GM23338 (cell line): ENCODE data around the gene S100A3. TPM values are rescaled to one million over a fixed set of nuclear protein-coding genes. Genes with fewer than 3 reads are reported as not detected.

Experiments
- ATAC-seq: fragments of 200-7000 bp; cut with Tn5 transposase; 3 replicates; pipeline ENCODE4 v1.9.1; 2020
- DNase-seq: peaks from one replicate; pipeline ENCODE4 v3.0.0-alpha.2; 2015; ENCODE audit warnings: low spot score
- H2AFZ ChIP-seq: fragments of 200-600 bp; sonication (generic); 2 replicates; pipeline ENCODE4 v1.8.0; 2016; ENCODE audit warnings: antibody characterized with exemption, mild to moderate bottlenecking, moderate library complexity
- H3F3A ChIP-seq: fragments of 200-600 bp; sonication (generic); replicated peaks from 2 replicates; pipeline ENCODE4 v1.8.0; 2017; ENCODE audit warnings: antibody characterized with exemption, mixed run types, low read depth
- H3K27ac ChIP-seq: fragments of 200-600 bp; sonication (generic); 2 replicates; pipeline ENCODE4 v1.6.1; 2016; ENCODE audit warnings: low read depth
- H3K27me3 ChIP-seq: fragments of 200-600 bp; sonication (generic); 2 replicates; pipeline ENCODE4 v1.8.0; 2016; ENCODE audit warnings: mild to moderate bottlenecking, mixed run types, moderate library complexity; ENCODE audit not compliant: insufficient read depth
- H3K36me3 ChIP-seq: fragments of 200-600 bp; sonication (generic); 2 replicates; pipeline ENCODE4 v1.8.0; 2016; ENCODE audit warnings: mild to moderate bottlenecking; ENCODE audit not compliant: insufficient read depth
- H3K4me1 ChIP-seq: fragments of 200-600 bp; sonication (generic); 2 replicates; pipeline ENCODE4 v1.8.0; 2016; ENCODE audit warnings: mild to moderate bottlenecking, moderate library complexity; ENCODE audit not compliant: insufficient read depth
- H3K4me2 ChIP-seq: fragments of 200-600 bp; sonication (generic); 2 replicates; pipeline ENCODE4 v1.7.1; 2017; ENCODE audit warnings: mixed run types
- H3K4me3 ChIP-seq: fragments of 200-600 bp; sonication (generic); 2 replicates; pipeline ENCODE4 v1.6.1; 2016; ENCODE audit warnings: mixed run types
- H3K79me2 ChIP-seq: fragments of 200-600 bp; sonication (generic); replicated peaks from 2 replicates; pipeline ENCODE4 v1.8.0; 2017; ENCODE audit warnings: mild to moderate bottlenecking; ENCODE audit not compliant: insufficient read depth
- H3K9me2 ChIP-seq: fragments of 200-600 bp; sonication (generic); 2 replicates; pipeline ENCODE4 v1.8.0; 2017; ENCODE audit not compliant: insufficient read depth
- H4K20me1 ChIP-seq: fragments of 200-600 bp; sonication (generic); replicated peaks from 2 replicates; pipeline ENCODE4 v1.8.0; 2017; ENCODE audit warnings: mild to moderate bottlenecking; ENCODE audit not compliant: insufficient read depth
- H3K27ac Mint-ChIP-seq: 2 replicates; pipeline ENCODE4 v1.8.0; 2020; ENCODE audit warnings: inconsistent platforms, mild to moderate bottlenecking, moderate library complexity, mixed read lengths
- H3K27me3 Mint-ChIP-seq: 3 replicates; pipeline ENCODE4 v1.8.0; 2022; ENCODE audit warnings: low read depth, mild to moderate bottlenecking, moderate library complexity, mixed read lengths, inconsistent platforms; ENCODE audit not compliant: insufficient read depth, poor library complexity
- H3K36me3 Mint-ChIP-seq: 3 replicates; pipeline ENCODE4 v1.8.0; 2021; ENCODE audit warnings: low read depth, mild to moderate bottlenecking, inconsistent platforms, moderate library complexity, mixed read lengths
- H3K4me1 Mint-ChIP-seq: 3 replicates; pipeline ENCODE4 v1.8.0; 2020; ENCODE audit warnings: mild to moderate bottlenecking, inconsistent platforms, mixed read lengths
- H3K4me3 Mint-ChIP-seq: 3 replicates; pipeline ENCODE4 v1.8.0; 2021; ENCODE audit warnings: moderate library complexity, mild to moderate bottlenecking, inconsistent platforms, mixed read lengths
- H3K9me3 Mint-ChIP-seq: 3 replicates; pipeline ENCODE4 v1.8.0; 2020; ENCODE audit warnings: moderate library complexity, mild to moderate bottlenecking, inconsistent platforms, mixed read lengths
- CREB1 ChIP-seq: fragments of 250-450 bp; sonication (Bioruptor Pico); IDR thresholded peaks from 2 replicates; pipeline ENCODE4 v1.5.0; 2020; ENCODE audit warnings: low read depth, mild to moderate bottlenecking, moderate library complexity
- EZH2 ChIP-seq: fragments of 200-600 bp; sonication (generic); IDR thresholded peaks from one replicate; pipeline ENCODE4 v1.8.0; 2017; ENCODE audit warnings: antibody characterized with exemption, mild to moderate bottlenecking, low read depth; ENCODE audit not compliant: unreplicated experiment
- EZH2phosphoT487 ChIP-seq: fragments of 200-600 bp; sonication (generic); IDR thresholded peaks from one replicate; pipeline ENCODE4 v1.8.1; 2018; ENCODE audit warnings: antibody characterized with exemption; ENCODE audit not compliant: unreplicated experiment
- JUNB ChIP-seq: IDR thresholded peaks from one replicate; pipeline ENCODE4 v1.6.1; 2016; ENCODE audit warnings: antibody characterized with exemption; ENCODE audit not compliant: unreplicated experiment
- NANOG ChIP-seq: IDR thresholded peaks from 2 replicates; pipeline ENCODE4 v1.6.1; 2016; ENCODE audit warnings: antibody characterized with exemption, borderline replicate concordance
- POLR2AphosphoS5 ChIP-seq: IDR thresholded peaks from 2 replicates; pipeline ENCODE4 v1.6.1; 2016; ENCODE audit warnings: antibody characterized with exemption, low read depth
- STAT1 ChIP-seq: IDR thresholded peaks from one replicate; pipeline ENCODE4 v1.6.1; 2016; ENCODE audit warnings: antibody characterized with exemption; ENCODE audit not compliant: unreplicated experiment
- ZNF114 ChIP-seq: fragments of 250-450 bp; sonication (Bioruptor Pico); IDR thresholded peaks from 2 replicates; pipeline ENCODE4 v1.5.0; 2020; ENCODE audit warnings: mild to moderate bottlenecking, moderate library complexity
- ZNF331 ChIP-seq: fragments of 250-450 bp; sonication (Bioruptor Pico); IDR thresholded peaks from 2 replicates; pipeline ENCODE4 v1.5.0; 2020; ENCODE audit warnings: low read depth, mild to moderate bottlenecking, moderate library complexity
- polyA plus RNA-seq: library from polyadenylated mRNA; unstranded; fragments of >200 nt; fragmentation: Nextera tagmentation; extraction: Ambion mirVana; gene quantifications from 2 replicates; pipeline ENCODE4 v1.2.1, GENCODE V29; 2016
- total RNA-seq: library from RNA; depleted of rRNA; stranded (reverse); fragments of >200 nt; shearing (Covaris generic); gene quantifications from 2 replicates; pipeline ENCODE4 v1.2.3, GENCODE V29; 2014
- TF ChIP-seq, protein P1 (sequence below): IDR thresholded peaks from 2 replicates; pipeline ENCODE4 v1.6.1; 2016; ENCODE audit warnings: antibody characterized with exemption
- TF ChIP-seq, protein P2 (sequence below), 2 experiments: fragments of 200-600 bp in 1 of 2; sonication (generic) in 1 of 2; conservative IDR thresholded peaks; 2 replicates each; pipeline versions ENCODE4 v1.5.1 to v1.6.1; 2016 to 2017; ENCODE audit warnings: antibody characterized with exemption in 2 of 2, low read depth in 2 of 2, mild to moderate bottlenecking in 2 of 2, moderate library complexity in 1 of 2
- TF ChIP-seq, protein P3 (sequence below): fragments of 250-450 bp; sonication (Bioruptor Pico); IDR thresholded peaks from 2 replicates; pipeline ENCODE4 v1.5.0; 2020; ENCODE audit warnings: mild to moderate bottlenecking, moderate library complexity
- TF ChIP-seq, protein P4 (sequence below): IDR thresholded peaks from one replicate; pipeline ENCODE4 v1.6.1; 2018; ENCODE audit warnings: antibody characterized with exemption; ENCODE audit not compliant: unreplicated experiment

S100A3 gene
- total and polyA plus RNA-seq, 2 experiments from 2014 or later: not detected

DNA sequence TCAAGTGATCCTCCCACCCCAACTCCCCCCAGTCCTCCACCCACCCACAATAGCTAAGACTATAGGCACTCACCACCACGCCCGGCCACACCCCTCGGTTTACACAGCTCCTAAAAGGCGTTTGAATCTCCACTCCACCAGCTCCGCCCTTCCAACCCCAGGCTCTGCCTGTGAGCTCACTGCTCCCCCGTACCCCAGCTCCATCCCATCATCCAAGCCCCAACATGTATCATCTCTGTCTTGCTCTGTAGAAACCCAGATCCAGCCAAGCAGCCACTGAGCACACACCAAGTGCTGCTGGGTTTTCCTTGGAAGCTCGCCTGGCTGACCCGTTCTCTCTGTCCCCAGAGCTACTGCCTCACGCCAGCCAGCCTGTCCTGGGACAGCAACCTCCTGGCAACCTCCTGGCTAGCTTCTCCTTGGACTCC is 28.6 kb upstream of the S100A3 start:
- Histone ChIP-seq H3K4me2 (no peak overlapping the region), H2AFZ (no peak overlapping the region; the same call in 1 of the 2 replicates), H3K9me2 (no peaks in the 10 kb centered on the region), H3K4me1 (peaks cover 6% of the 10 kb centered on the region; the same call in 1 of the 2 replicates), H3K4me3 (no peak overlapping the region), H3K36me3 (no peaks in the 10 kb centered on the region), H4K20me1 (no peaks in the 10 kb centered on the region), H3F3A (no peaks in the 10 kb centered on the region), H3K27me3 (no peaks in the 10 kb centered on the region), H3K27ac (no peak overlapping the region), H3K79me2 (no peaks in the 10 kb centered on the region)
- peaks cover 4% of the 10 kb centered on the region for H3K27me3 Mint-ChIP-seq
- no peak overlapping the region for H3K4me3 Mint-ChIP-seq
- peak; percentile 11 for DNase-seq
- H3K4me1 Mint-ChIP-seq: peaks cover 13% of the 10 kb centered on the region
- TF ChIP-seq EZH2phosphoT487: no peak
- TF ChIP-seq, protein P1, sequence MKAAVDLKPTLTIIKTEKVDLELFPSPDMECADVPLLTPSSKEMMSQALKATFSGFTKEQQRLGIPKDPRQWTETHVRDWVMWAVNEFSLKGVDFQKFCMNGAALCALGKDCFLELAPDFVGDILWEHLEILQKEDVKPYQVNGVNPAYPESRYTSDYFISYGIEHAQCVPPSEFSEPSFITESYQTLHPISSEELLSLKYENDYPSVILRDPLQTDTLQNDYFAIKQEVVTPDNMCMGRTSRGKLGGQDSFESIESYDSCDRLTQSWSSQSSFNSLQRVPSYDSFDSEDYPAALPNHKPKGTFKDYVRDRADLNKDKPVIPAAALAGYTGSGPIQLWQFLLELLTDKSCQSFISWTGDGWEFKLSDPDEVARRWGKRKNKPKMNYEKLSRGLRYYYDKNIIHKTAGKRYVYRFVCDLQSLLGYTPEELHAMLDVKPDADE: no peak
- TF ChIP-seq, protein P2, sequence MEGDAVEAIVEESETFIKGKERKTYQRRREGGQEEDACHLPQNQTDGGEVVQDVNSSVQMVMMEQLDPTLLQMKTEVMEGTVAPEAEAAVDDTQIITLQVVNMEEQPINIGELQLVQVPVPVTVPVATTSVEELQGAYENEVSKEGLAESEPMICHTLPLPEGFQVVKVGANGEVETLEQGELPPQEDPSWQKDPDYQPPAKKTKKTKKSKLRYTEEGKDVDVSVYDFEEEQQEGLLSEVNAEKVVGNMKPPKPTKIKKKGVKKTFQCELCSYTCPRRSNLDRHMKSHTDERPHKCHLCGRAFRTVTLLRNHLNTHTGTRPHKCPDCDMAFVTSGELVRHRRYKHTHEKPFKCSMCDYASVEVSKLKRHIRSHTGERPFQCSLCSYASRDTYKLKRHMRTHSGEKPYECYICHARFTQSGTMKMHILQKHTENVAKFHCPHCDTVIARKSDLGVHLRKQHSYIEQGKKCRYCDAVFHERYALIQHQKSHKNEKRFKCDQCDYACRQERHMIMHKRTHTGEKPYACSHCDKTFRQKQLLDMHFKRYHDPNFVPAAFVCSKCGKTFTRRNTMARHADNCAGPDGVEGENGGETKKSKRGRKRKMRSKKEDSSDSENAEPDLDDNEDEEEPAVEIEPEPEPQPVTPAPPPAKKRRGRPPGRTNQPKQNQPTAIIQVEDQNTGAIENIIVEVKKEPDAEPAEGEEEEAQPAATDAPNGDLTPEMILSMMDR (conservative IDR thresholded peaks at IDR 0.05; ENCODE audit: low read depth in 2 of 2): no peak
- no peak for TF ChIP-seq JUNB
- no peak for TF ChIP-seq ZNF114 (CRISPR knock-in tag)
- TF ChIP-seq STAT1: no peak
- no peak for TF ChIP-seq ZNF331 (CRISPR knock-in tag)
- TF ChIP-seq, protein P3, sequence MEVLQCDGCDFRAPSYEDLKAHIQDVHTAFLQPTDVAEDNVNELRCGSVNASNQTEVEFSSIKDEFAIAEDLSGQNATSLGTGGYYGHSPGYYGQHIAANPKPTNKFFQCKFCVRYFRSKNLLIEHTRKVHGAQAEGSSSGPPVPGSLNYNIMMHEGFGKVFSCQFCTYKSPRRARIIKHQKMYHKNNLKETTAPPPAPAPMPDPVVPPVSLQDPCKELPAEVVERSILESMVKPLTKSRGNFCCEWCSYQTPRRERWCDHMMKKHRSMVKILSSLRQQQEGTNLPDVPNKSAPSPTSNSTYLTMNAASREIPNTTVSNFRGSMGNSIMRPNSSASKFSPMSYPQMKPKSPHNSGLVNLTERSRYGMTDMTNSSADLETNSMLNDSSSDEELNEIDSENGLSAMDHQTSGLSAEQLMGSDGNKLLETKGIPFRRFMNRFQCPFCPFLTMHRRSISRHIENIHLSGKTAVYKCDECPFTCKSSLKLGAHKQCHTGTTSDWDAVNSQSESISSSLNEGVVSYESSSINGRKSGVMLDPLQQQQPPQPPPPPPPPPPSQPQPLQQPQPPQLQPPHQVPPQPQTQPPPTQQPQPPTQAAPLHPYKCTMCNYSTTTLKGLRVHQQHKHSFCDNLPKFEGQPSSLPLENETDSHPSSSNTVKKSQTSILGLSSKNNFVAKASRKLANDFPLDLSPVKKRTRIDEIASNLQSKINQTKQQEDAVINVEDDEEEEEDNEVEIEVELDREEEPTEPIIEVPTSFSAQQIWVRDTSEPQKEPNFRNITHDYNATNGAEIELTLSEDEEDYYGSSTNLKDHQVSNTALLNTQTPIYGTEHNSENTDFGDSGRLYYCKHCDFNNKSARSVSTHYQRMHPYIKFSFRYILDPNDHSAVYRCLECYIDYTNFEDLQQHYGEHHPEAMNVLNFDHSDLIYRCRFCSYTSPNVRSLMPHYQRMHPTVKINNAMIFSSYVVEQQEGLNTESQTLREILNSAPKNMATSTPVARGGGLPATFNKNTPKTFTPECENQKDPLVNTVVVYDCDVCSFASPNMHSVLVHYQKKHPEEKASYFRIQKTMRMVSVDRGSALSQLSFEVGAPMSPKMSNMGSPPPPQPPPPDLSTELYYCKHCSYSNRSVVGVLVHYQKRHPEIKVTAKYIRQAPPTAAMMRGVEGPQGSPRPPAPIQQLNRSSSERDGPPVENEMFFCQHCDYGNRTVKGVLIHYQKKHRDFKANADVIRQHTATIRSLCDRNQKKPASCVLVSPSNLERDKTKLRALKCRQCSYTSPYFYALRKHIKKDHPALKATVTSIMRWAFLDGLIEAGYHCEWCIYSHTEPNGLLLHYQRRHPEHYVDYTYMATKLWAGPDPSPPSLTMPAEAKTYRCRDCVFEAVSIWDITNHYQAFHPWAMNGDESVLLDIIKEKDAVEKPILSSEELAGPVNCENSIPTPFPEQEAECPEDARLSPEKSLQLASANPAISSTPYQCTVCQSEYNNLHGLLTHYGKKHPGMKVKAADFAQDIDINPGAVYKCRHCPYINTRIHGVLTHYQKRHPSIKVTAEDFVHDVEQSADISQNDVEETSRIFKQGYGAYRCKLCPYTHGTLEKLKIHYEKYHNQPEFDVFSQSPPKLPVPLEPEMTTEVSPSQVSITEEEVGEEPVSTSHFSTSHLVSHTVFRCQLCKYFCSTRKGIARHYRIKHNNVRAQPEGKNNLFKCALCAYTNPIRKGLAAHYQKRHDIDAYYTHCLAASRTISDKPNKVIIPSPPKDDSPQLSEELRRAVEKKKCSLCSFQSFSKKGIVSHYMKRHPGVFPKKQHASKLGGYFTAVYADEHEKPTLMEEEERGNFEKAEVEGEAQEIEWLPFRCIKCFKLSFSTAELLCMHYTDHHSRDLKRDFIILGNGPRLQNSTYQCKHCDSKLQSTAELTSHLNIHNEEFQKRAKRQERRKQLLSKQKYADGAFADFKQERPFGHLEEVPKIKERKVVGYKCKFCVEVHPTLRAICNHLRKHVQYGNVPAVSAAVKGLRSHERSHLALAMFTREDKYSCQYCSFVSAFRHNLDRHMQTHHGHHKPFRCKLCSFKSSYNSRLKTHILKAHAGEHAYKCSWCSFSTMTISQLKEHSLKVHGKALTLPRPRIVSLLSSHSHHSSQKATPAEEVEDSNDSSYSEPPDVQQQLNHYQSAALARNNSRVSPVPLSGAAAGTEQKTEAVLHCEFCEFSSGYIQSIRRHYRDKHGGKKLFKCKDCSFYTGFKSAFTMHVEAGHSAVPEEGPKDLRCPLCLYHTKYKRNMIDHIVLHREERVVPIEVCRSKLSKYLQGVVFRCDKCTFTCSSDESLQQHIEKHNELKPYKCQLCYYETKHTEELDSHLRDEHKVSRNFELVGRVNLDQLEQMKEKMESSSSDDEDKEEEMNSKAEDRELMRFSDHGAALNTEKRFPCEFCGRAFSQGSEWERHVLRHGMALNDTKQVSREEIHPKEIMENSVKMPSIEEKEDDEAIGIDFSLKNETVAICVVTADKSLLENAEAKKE (CRISPR knock-in tag): no peak
- TF ChIP-seq NANOG: no peak
- no peak for TF ChIP-seq EZH2
- no peak for TF ChIP-seq CREB1 (CRISPR knock-in tag)
- TF ChIP-seq POLR2AphosphoS5: no peak
- TF ChIP-seq, protein P4, sequence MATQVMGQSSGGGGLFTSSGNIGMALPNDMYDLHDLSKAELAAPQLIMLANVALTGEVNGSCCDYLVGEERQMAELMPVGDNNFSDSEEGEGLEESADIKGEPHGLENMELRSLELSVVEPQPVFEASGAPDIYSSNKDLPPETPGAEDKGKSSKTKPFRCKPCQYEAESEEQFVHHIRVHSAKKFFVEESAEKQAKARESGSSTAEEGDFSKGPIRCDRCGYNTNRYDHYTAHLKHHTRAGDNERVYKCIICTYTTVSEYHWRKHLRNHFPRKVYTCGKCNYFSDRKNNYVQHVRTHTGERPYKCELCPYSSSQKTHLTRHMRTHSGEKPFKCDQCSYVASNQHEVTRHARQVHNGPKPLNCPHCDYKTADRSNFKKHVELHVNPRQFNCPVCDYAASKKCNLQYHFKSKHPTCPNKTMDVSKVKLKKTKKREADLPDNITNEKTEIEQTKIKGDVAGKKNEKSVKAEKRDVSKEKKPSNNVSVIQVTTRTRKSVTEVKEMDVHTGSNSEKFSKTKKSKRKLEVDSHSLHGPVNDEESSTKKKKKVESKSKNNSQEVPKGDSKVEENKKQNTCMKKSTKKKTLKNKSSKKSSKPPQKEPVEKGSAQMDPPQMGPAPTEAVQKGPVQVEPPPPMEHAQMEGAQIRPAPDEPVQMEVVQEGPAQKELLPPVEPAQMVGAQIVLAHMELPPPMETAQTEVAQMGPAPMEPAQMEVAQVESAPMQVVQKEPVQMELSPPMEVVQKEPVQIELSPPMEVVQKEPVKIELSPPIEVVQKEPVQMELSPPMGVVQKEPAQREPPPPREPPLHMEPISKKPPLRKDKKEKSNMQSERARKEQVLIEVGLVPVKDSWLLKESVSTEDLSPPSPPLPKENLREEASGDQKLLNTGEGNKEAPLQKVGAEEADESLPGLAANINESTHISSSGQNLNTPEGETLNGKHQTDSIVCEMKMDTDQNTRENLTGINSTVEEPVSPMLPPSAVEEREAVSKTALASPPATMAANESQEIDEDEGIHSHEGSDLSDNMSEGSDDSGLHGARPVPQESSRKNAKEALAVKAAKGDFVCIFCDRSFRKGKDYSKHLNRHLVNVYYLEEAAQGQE: no peak
- no peak for ATAC-seq
- peaks cover 23% of the 10 kb centered on the region; the same call in 2 of the 3 replicates for H3K9me3 Mint-ChIP-seq
- no peak overlapping the region for H3K27ac Mint-ChIP-seq
- no peaks in the 10 kb centered on the region; the same call in 1 of the 3 replicates for H3K36me3 Mint-ChIP-seq
